SIG-M5 (cell line): Measurements from ENCODE around the gene TBC1D3L.
"Not testable (repeated sequence)": the region's sequence is repeated elsewhere in the genome, so short reads cannot be mapped to it uniquely, and the experiment has no call there.

Experiments
- DNase-seq: peaks from one replicate; lab custom pipeline; 2025; lab: John Stamatoyannopoulos, UW

The TBC1D3L gene

GRCh38 chr17:37988960-37989359 is at the start of gene TBC1D3L:
Gene TBC1D3L, minus strand, starts transcription at chr17:37989060. Its CDS starts 1,540 bp downstream, at chr17:37987520.
- DNase-seq, result not testable (repeated sequence)

- not testable (repeated sequence) for DNase-seq
These were observed 14.8 kb upstream of the TBC1D3L start, which contains the start of gene TBC1D3D for GRCh38 chr17:38003676-38004075. Gene TBC1D3D, plus strand, starts transcription at chr17:38003976. Its CDS starts 1,585 bp downstream, at chr17:38005561.
